HG03442 (cell line): ENCODE measurements around the gene TPCN1.
"Not testable (repeated sequence)": the region's sequence is repeated elsewhere in the genome, so short reads cannot be mapped to it uniquely, and the experiment has no call there.

Experiments
- ATAC-seq: cut with Tn5 transposase; IDR thresholded peaks from one replicate; pipeline ENCODE4 v1.9.1; 2021; ENCODE audit warnings: mild to moderate bottlenecking, moderate library complexity; ENCODE audit not compliant: unreplicated experiment

The TPCN1 gene

GRCh38 chr12:113196582-113196981 is 24.7 kb upstream of the TPCN1 start:
- ATAC-seq, result no peak

- no peak for ATAC-seq
These were observed 24.3 kb upstream of the TPCN1 start for GRCh38 chr12:113196990-113197389.

GRCh38 chr12:113197518-113198077 is 23.7 kb upstream of the TPCN1 start:
- no peak for ATAC-seq

GRCh38 chr12:113198296-113198695 is 23.0 kb upstream of the TPCN1 start:
- ATAC-seq, result no peak

- no peak for ATAC-seq
These were observed 21.1 kb upstream of the TPCN1 start for GRCh38 chr12:113200021-113200797.

GRCh38 chr12:113201187-113202177 is 19.8 kb upstream of the TPCN1 start:
- ATAC-seq, result no peak

GRCh38 chr12:113202300-113203075 is 18.8 kb upstream of the TPCN1 start:
- no peak for ATAC-seq

GRCh38 chr12:113203852-113204760 is 17.2 kb upstream of the TPCN1 start:
- no peak for ATAC-seq

- no peak for ATAC-seq
These were observed 16.5 kb upstream of the TPCN1 start for GRCh38 chr12:113204804-113205203.

- not testable (repeated sequence) for ATAC-seq
These were observed 14.5 kb upstream of the TPCN1 start for GRCh38 chr12:113206802-113207201.

GRCh38 chr12:113207613-113208040 is 13.6 kb upstream of the TPCN1 start:
- ATAC-seq, result peak; percentile 3

GRCh38 chr12:113208041-113208934 is 13.0 kb upstream of the TPCN1 start:
- peak; percentile 68 for ATAC-seq

- no peak for ATAC-seq
These were observed 10.1 kb upstream of the TPCN1 start for GRCh38 chr12:113211160-113211559.

GRCh38 chr12:113214895-113215400 is 6.3 kb upstream of the TPCN1 start:
- no peak for ATAC-seq

GRCh38 chr12:113216027-113216426 is 5.2 kb upstream of the TPCN1 start:
- ATAC-seq, result no peak

GRCh38 chr12:113220593-113221180 is 577 bp upstream of the TPCN1 start:
- no peak for ATAC-seq

GRCh38 chr12:113221997-113222729 is 899 bp downstream of the TPCN1 start:
- ATAC-seq, result no peak
